H1 (cell line): ENCODE measurements around the gene ZNF592.

ENCODE experiments used
- CHD2 ChIP-seq: IDR thresholded peaks from 2 replicates; pipeline ENCODE4 v1.6.1; 2012; ENCODE audit warnings: low read length, improper control_type of control experiment
- TF ChIP-seq, protein P1 (sequence below), 3 experiments: IDR thresholded peaks; 1 replicate in 2 of 3; 2 replicates in 1 of 3; pipeline versions ENCODE4 v1.5.1 to v1.6.1; 2011; ENCODE audit warnings: low read length in 3 of 3, mild to moderate bottlenecking in 3 of 3, inconsistent platforms in 2 of 3, low read depth in 1 of 3, moderate library complexity in 1 of 3; ENCODE audit not compliant: insufficient read depth in 1 of 3; ENCODE audit errors: control extremely low read depth in 1 of 3

DNA sequence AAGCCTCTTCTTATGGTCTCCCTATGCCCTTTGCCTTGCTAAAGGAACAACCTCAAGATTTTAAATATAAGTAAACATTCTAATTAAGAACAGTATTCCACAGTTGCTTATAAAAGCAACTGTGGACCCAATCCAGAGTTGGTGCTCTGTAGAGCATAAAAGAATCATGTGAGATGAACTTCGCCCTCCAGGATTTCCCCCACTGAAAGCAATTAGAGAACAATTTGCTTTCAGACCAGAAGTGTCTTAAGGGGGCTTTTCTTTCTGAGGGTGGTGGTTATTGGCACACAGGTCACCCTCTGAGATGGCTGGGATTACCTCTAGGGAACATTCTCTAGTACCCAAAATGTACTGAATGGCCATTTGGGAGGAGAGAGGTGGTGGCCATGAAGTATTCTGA, 10.6 kb downstream of the ZNF592 start:
- TF ChIP-seq, protein P1, sequence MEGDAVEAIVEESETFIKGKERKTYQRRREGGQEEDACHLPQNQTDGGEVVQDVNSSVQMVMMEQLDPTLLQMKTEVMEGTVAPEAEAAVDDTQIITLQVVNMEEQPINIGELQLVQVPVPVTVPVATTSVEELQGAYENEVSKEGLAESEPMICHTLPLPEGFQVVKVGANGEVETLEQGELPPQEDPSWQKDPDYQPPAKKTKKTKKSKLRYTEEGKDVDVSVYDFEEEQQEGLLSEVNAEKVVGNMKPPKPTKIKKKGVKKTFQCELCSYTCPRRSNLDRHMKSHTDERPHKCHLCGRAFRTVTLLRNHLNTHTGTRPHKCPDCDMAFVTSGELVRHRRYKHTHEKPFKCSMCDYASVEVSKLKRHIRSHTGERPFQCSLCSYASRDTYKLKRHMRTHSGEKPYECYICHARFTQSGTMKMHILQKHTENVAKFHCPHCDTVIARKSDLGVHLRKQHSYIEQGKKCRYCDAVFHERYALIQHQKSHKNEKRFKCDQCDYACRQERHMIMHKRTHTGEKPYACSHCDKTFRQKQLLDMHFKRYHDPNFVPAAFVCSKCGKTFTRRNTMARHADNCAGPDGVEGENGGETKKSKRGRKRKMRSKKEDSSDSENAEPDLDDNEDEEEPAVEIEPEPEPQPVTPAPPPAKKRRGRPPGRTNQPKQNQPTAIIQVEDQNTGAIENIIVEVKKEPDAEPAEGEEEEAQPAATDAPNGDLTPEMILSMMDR (IDR thresholded peaks at IDR 0.05; ENCODE audit: control extremely low read depth in 1 of 3, insufficient read depth in 1 of 3, low read depth in 1 of 3, low read length in 3 of 3) = no peak
- TF ChIP-seq CHD2 = no peak
